Large intestine (tissue), 3 donors: ENCODE measurements around the gene KCNG2. TPM values are rescaled to one million over a fixed set of nuclear protein-coding genes. Genes with fewer than 3 reads are reported as not detected.

Experiments
- DNase-seq, 2 donors: peaks; one replicate each; pipeline versions ENCODE4 v3.0.0 to v3.0.0-alpha.2; 2013
- H3K27ac ChIP-seq: one replicate; pipeline ENCODE4 v1.5.1; 2013; ENCODE audit warnings: low read length
- H3K27me3 ChIP-seq: 2 replicates; pipeline ENCODE4 v1.6.1; 2013; ENCODE audit warnings: low read length; ENCODE audit not compliant: control insufficient read depth, insufficient read depth
- H3K36me3 ChIP-seq: 2 replicates; pipeline ENCODE4 v1.6.1; 2013; ENCODE audit warnings: low read length; ENCODE audit not compliant: control insufficient read depth, insufficient read depth
- H3K4me1 ChIP-seq: one replicate; pipeline ENCODE4 v1.6.1; 2013; ENCODE audit warnings: low read length; ENCODE audit not compliant: control insufficient read depth, insufficient read depth
- H3K4me3 ChIP-seq: one replicate; pipeline ENCODE4 v1.5.1; 2013; ENCODE audit warnings: low read length
- H3K9me3 ChIP-seq: one replicate; pipeline ENCODE4 v1.6.1; 2013; ENCODE audit warnings: mild to moderate bottlenecking, low read depth, low read length, moderate library complexity; ENCODE audit not compliant: control insufficient read depth
- WGBS: methylation state at CpG from one replicate; pipeline ENCODE4 v1.1.5; 2013; ENCODE audit warnings: low lambda C conversion rate; ENCODE audit not compliant: insufficient coverage; 5-methylcytosine and 5-hydroxymethylcytosine counted together
- polyA plus RNA-seq: library from polyadenylated mRNA; unstranded; fragments of 120-200 nt; gene quantifications from one replicate; pipeline ENCODE4 v1.2.1, GENCODE V29; 2013

The KCNG2 gene
- polyA plus RNA-seq, 1 donor = 0.46 TPM

- H3K27me3 ChIP-seq = no peaks in the 10 kb centered on the region
- H3K27ac ChIP-seq = no peak overlapping the region
- H3K4me1 ChIP-seq = no peaks in the 10 kb centered on the region
- no peak overlapping the region for H3K4me3 ChIP-seq
- DNase-seq = no peak
- peaks cover 11% of the 10 kb centered on the region for H3K36me3 ChIP-seq
- no CpG with 5 or more reads among the region's 8 CpGs for WGBS
- peaks cover 67% of the 10 kb centered on the region for H3K9me3 ChIP-seq
These were observed 104.3 kb downstream of the KCNG2 start for GRCh38 chr18:79902075-79902474.

DNA sequence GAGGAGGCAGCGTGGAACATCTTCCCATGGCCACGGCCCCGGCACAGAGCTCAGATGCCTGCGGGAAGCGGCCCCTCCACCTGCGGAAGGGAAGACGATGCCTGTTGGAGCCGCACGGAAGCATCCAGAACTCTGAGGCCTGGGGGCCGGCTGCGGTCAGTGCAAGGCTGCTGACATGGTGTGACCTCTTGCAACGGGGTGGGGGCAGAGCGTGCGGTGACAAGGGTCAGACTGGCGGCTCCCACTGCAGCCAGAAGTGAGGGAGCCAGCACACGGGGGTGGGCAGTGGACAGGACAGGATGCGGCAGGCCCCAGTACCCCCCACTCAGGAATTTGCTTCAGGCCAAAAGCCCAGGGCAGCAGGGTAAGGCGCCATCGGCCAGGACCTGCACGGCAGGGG, 104.9 kb downstream of the KCNG2 start:
- Histone ChIP-seq H3K27ac (no peak overlapping the region), H3K9me3 (peaks cover 63% of the 10 kb centered on the region), H3K4me1 (no peaks in the 10 kb centered on the region), H3K4me3 (no peak overlapping the region), H3K36me3 (peaks cover 11% of the 10 kb centered on the region), H3K27me3 (no peaks in the 10 kb centered on the region)
- no peak for DNase-seq
- no CpG with 5 or more reads among the region's 20 CpGs for WGBS

GRCh38 chr18:79903071-79903635, 105.4 kb downstream of the KCNG2 start:
- H3K27me3 ChIP-seq = no peaks in the 10 kb centered on the region
- WGBS = no CpG with 5 or more reads among the region's 28 CpGs
- no peak for DNase-seq
- H3K4me3 ChIP-seq = no peak overlapping the region
- no peaks in the 10 kb centered on the region for H3K4me1 ChIP-seq
- peaks cover 58% of the 10 kb centered on the region for H3K9me3 ChIP-seq
- peaks cover 11% of the 10 kb centered on the region for H3K36me3 ChIP-seq
- H3K27ac ChIP-seq = no peak overlapping the region

- H3K4me1 ChIP-seq = no peaks in the 10 kb centered on the region
- H3K9me3 ChIP-seq = peaks cover 50% of the 10 kb centered on the region
- H3K4me3 ChIP-seq = no peak overlapping the region
- no CpG with 5 or more reads among the region's 25 CpGs for WGBS
- peaks cover 11% of the 10 kb centered on the region for H3K36me3 ChIP-seq
- DNase-seq = no peak
- no peaks in the 10 kb centered on the region for H3K27me3 ChIP-seq
- no peak overlapping the region for H3K27ac ChIP-seq
These were observed 106.1 kb downstream of the KCNG2 start for GRCh38 chr18:79903787-79904356.

DNA sequence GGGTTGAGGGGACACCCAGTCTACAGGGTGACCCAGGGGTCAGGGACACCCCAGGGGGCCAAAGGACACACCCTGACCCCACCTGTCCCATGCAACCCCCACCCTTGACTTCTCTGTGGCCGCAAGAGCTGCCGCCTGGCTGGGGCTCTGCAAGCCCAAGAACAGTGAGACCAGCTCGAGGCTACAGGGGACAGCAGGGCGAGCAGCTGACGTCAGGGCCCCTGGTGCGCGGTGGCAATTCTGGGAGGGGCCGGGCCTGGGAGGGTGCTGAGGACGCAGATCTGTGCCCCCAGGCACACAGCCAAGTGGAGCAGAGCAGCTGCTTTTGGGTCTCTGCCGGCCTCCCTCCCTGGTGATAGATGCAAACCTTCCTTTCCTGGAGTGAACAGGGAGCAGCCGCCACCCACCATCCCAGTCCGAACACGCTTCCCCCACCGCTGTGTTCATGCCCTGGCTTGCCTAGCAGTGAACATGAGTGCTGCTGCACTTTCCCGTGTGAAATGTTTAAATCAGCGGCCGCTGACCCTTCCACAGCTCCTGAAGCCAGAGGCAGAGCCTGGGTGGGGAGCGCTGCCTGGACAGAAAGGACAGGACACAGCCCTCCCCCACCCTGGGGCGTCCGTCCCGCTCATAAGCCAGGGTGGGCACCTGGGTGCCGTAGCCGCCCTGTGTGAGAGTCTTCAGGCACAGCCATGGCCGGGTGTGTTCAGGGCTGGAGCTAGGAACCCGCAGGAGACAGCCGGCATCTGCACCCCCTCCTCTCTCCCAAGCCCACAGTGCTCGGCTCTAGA, 106.8 kb downstream of the KCNG2 start:
- Histone ChIP-seq H3K4me1 (no peaks in the 10 kb centered on the region), H3K36me3 (peaks cover 15% of the 10 kb centered on the region), H3K4me3 (no peak overlapping the region), H3K27me3 (no peaks in the 10 kb centered on the region), H3K9me3 (peaks cover 47% of the 10 kb centered on the region), H3K27ac (no peak overlapping the region)
- no CpG with 5 or more reads among the region's 27 CpGs for WGBS
- DNase-seq = no peak

- no peak for DNase-seq
- no peaks in the 10 kb centered on the region for H3K27me3 ChIP-seq
These were observed 107.7 kb downstream of the KCNG2 start for GRCh38 chr18:79905389-79905911.

DNA sequence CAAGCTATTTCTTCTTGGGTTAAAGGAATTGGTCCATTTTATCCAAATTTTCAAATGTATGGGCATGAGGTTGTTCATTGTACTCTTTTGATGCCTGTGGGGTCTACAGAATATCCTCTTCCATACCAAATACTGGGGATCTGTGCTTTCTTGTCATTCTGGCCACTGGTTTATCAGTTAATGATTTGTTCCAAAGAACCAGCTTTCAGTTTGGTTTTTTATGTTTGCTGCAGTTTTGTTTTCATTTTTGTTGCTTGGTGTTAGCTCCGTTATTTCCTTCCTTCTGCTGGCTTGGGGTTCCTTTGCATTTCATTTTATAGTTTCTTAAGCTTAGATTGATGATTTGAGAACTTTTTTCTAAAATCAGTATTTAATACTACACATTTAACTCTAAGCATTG, 108.3 kb downstream of the KCNG2 start:
- DNase-seq = no peak
- Histone ChIP-seq H3K4me1 (no peaks in the 10 kb centered on the region), H3K36me3 (peaks cover 15% of the 10 kb centered on the region), H3K4me3 (no peak overlapping the region), H3K27ac (no peak overlapping the region), H3K9me3 (peaks cover 40% of the 10 kb centered on the region), H3K27me3 (no peaks in the 10 kb centered on the region)
- WGBS = 88% methylated on average over 1 of the region's 1 CpG

More at GRCh38 chr18:79905389-79905911, 107.7 kb downstream of the KCNG2 start:
- Histone ChIP-seq H3K4me3 (no peak overlapping the region), H3K9me3 (peaks cover 45% of the 10 kb centered on the region), H3K36me3 (peaks cover 15% of the 10 kb centered on the region), H3K27ac (no peak overlapping the region), H3K4me1 (no peaks in the 10 kb centered on the region)
- no CpG with 5 or more reads among the region's 21 CpGs for WGBS

- Histone ChIP-seq H3K4me3 (no peak overlapping the region), H3K27me3 (no peaks in the 10 kb centered on the region), H3K4me1 (no peaks in the 10 kb centered on the region), H3K9me3 (peaks cover 43% of the 10 kb centered on the region), H3K27ac (no peak overlapping the region), H3K36me3 (peaks cover 18% of the 10 kb centered on the region)
- WGBS = no CpG with 5 or more reads among the region's 2 CpGs
- no peak for DNase-seq
These were observed 109.0 kb downstream of the KCNG2 start for GRCh38 chr18:79906706-79907105.

DNA sequence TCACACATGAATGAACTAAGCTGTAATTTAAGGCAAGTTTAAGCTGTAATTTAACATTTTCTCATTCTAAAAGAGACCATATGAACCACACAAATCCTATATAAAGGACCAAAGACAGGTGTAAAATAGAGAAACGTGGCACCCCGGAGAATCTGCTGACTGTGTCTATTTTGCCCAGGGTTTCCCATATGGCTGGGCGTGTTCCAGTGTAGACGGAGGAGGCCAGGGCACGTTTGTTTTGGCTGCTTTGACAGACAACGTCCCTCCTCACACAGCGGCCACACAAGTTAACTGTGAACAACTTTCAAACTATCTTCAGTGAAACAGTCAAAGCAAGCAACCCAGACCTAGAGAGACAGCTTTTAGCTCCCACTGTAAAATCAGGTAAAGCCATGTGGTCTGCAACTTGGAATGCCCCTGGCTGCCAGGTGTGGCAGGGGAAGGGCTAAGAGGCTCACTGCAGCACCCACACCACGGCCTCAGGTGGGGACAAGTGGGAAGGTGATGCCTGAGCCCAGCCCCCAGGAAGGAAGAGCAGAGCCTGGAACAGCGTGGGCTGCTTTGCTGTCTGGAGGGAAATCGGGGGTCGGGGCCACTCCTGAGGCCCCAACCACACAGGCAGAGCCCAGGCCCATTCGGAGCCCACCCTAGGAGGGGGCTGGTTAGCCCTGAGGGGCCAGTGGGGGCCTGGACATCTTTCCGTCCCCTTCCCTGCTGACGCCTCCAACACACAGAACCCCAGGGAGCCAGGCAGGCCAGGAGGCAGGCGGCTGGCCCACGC, 113.0 kb downstream of the KCNG2 start:
- no peaks in the 10 kb centered on the region for H3K4me1 ChIP-seq
- no peak overlapping the region for H3K4me3 ChIP-seq
- H3K27ac ChIP-seq = no peak overlapping the region
- H3K9me3 ChIP-seq = peaks cover 30% of the 10 kb centered on the region
- H3K27me3 ChIP-seq = no peaks in the 10 kb centered on the region
- no CpG with 5 or more reads among the region's 16 CpGs for WGBS
- peaks cover 16% of the 10 kb centered on the region for H3K36me3 ChIP-seq
- no peak for DNase-seq
